Gastrocnemius medialis (tissue), 4 donors: ENCODE data around the gene OLFML2B. TPM values are rescaled to one million over a fixed set of nuclear protein-coding genes. Genes with fewer than 3 reads are reported as not detected.
A peak's percentile ranks its signal among the peaks of the same experiment; 100 is the strongest.

Experiments
- ATAC-seq, 2 donors: fragments of 150-250 bp; one replicate each; pipeline ENCODE4 v1.9.1; 2016
- DNase-seq, 2 donors: peaks; one replicate each; pipeline ENCODE4 v3.0.0-alpha.2; 2019
- H3K27ac ChIP-seq, 4 donors: fragments of 200-600 bp; sonication (generic); 1 replicate in 1 of 4; 2 replicates in 3 of 4; pipeline ENCODE4 v1.5.1; 2016 to 2018; ENCODE audit warnings: mild to moderate bottlenecking in 2 of 4, moderate library complexity in 1 of 4
- H3K27me3 ChIP-seq, 3 donors: fragments of 200-600 bp; sonication (generic) in 2 of 3; 1 replicate in 1 of 3; 2 replicates in 2 of 3; pipeline versions ENCODE4 v1.5.1 to v1.6.0; 2016 to 2019; ENCODE audit warnings: mild to moderate bottlenecking in 1 of 3, moderate library complexity in 1 of 3
- H3K36me3 ChIP-seq, 2 donors: fragments of 200-600 bp; sonication (generic) in 1 of 2; one replicate each; pipeline ENCODE4 v1.5.1; 2017 to 2018
- H3K4me1 ChIP-seq, 2 donors: fragments of 200-600 bp; sonication (generic) in 1 of 2; one replicate each; pipeline ENCODE4 v1.5.1; 2016 to 2017; ENCODE audit warnings: mild to moderate bottlenecking in 2 of 2
- H3K4me3 ChIP-seq, 4 donors: fragments of 200-600 bp; sonication (generic) in 3 of 4; 1 replicate in 1 of 4; 2 replicates in 3 of 4; pipeline ENCODE4 v1.5.1; 2016 to 2019; ENCODE audit warnings: mild to moderate bottlenecking in 2 of 4
- H3K9me3 ChIP-seq, 3 donors: fragments of 200-600 bp; sonication (generic) in 2 of 3; 1 replicate in 1 of 3; 2 replicates in 2 of 3; pipeline ENCODE4 v1.5.1; 2016 to 2019
- POLR2A ChIP-seq, 2 donors: fragments of 450-650 bp; IDR thresholded peaks; one replicate each; pipeline ENCODE4 v1.6.1; 2017; ENCODE audit warnings: antibody characterized with exemption in 2 of 2, mild to moderate bottlenecking in 2 of 2, moderate library complexity in 2 of 2
- in situ Hi-C, 4 donors: fragments of 200-750 bp; cut with MboI; loops; one replicate each; pipeline versions ENCODE4 v1.15.0 to v1.8.0; 2017; ENCODE audit warnings: low sequenced_read_pairs in 4 of 4
- intact Hi-C: fragments of 100-400 bp; cut with DNase I; formaldehyde crosslinking; loops from one replicate; pipeline ENCODE4 v1.15.1; 2023; ENCODE audit warnings: low total_unique reads
- total RNA-seq, 4 donors: library from RNA; depleted of rRNA; stranded (reverse); fragments of >200 nt; gene quantifications; one replicate each; pipeline versions ENCODE4 v1.1.0 to v1.2.3, GENCODE V29; 2016
- TF ChIP-seq, protein P1 (sequence below), 5 experiments: fragments of 450-650 bp in 3 of 5; fragments of 200-600 bp in 2 of 5; sonication (generic) in 2 of 5; IDR thresholded peaks in 4 of 5; conservative IDR thresholded peaks in 1 of 5; 1 replicate in 4 of 5; 2 replicates in 1 of 5; pipeline ENCODE4 v1.5.1; 2016 to 2019; ENCODE audit warnings: antibody characterized with exemption in 5 of 5, mild to moderate bottlenecking in 3 of 5, moderate library complexity in 3 of 5

The OLFML2B gene
- total RNA-seq, 4 donors from 2014 or later = 0.68 to 6.6 (median 2.7) TPM

DNA sequence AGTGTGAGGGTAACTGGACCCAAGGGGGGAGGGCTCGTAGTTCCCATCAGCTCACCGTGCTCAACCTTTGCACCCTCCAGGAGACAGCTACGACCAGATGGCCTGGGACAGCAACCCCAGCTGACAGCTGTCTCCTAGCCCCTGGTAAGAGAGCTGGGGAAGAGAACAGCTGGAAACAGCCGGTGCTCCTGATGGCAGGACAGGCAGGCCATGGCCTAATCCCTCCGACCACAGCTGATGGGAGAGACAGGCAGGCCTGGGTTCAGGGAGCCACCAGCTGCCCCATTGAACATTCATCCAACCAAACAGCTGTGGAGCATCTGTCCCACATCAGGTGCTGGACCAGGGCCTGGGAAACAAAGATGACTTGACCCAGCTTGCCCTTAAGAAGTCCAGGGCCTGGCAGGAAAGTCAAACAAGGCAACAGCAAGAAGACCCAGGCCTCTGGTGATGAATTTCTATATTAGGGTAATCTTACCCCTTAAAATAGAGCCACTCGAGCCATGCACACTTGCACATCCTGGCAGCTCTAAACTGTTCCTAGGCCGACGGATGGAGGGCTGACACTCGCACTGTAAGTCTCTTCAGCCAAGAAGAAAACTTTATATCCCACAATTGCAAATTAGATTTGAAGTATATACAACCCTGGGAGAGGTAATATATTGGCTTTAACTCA, 12.2 kb downstream of the OLFML2B start:
- peak; percentile 32 to 49 for ATAC-seq
- Histone ChIP-seq H3K4me3 (no peak overlapping the region), H3K4me1 (peaks cover 6 to 16% of the 10 kb centered on the region in 2 donors), H3K36me3 (no peaks in the 10 kb centered on the region), H3K27ac (no peak overlapping the region), H3K27me3 (peaks cover 0 to 3% (median 0%) of the 10 kb centered on the region in 3 donors), H3K9me3 (peaks cover 0 to 8% (median 0%) of the 10 kb centered on the region in 3 donors)
- in situ Hi-C loops = no loop called here
- TF ChIP-seq, protein P1, sequence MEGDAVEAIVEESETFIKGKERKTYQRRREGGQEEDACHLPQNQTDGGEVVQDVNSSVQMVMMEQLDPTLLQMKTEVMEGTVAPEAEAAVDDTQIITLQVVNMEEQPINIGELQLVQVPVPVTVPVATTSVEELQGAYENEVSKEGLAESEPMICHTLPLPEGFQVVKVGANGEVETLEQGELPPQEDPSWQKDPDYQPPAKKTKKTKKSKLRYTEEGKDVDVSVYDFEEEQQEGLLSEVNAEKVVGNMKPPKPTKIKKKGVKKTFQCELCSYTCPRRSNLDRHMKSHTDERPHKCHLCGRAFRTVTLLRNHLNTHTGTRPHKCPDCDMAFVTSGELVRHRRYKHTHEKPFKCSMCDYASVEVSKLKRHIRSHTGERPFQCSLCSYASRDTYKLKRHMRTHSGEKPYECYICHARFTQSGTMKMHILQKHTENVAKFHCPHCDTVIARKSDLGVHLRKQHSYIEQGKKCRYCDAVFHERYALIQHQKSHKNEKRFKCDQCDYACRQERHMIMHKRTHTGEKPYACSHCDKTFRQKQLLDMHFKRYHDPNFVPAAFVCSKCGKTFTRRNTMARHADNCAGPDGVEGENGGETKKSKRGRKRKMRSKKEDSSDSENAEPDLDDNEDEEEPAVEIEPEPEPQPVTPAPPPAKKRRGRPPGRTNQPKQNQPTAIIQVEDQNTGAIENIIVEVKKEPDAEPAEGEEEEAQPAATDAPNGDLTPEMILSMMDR (IDR thresholded peaks at IDR 0.05 in 4 of 5, conservative IDR thresholded peaks at IDR 0.05 in 1 of 5) = no peak
- TF ChIP-seq POLR2A (IDR thresholded peaks at IDR 0.05) = no peak
- peak in 1 of 2 donors; percentile 33 for DNase-seq
- intact Hi-C loops = no loop called here

DNA sequence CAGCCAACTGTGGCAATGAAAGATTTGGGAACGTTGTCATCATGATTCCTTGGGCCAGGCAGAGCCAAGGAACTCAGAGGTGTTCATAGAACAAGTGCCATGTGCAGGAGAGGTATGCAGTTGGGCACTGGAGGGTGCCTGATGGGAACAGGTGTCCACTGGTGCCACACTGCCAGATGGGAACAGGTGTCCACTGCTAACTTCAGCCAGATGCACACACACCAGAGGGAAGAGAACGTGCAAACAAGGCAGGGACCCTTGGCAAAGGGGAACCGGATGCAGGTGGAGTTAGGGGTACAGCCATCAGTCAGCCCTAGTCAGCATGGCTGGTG, 13.5 kb downstream of the OLFML2B start:
- TF ChIP-seq, protein P1 (IDR thresholded peaks at IDR 0.05 in 4 of 5, conservative IDR thresholded peaks at IDR 0.05 in 1 of 5) = no peak
- TF ChIP-seq POLR2A (IDR thresholded peaks at IDR 0.05) = no peak
- no peaks in the 10 kb centered on the region for H3K36me3 ChIP-seq
- intact Hi-C loops (no loop called here), in situ Hi-C loops (no loop called here)
- H3K27ac ChIP-seq = no peak overlapping the region
- peak; percentile 8 to 53 for ATAC-seq
- DNase-seq = no peak
- peaks cover 6 to 16% of the 10 kb centered on the region in 2 donors for H3K4me1 ChIP-seq
- peaks cover 0 to 8% (median 0%) of the 10 kb centered on the region in 3 donors for H3K9me3 ChIP-seq
- no peaks in the 10 kb centered on the region for H3K27me3 ChIP-seq
- H3K4me3 ChIP-seq = no peak overlapping the region

DNA sequence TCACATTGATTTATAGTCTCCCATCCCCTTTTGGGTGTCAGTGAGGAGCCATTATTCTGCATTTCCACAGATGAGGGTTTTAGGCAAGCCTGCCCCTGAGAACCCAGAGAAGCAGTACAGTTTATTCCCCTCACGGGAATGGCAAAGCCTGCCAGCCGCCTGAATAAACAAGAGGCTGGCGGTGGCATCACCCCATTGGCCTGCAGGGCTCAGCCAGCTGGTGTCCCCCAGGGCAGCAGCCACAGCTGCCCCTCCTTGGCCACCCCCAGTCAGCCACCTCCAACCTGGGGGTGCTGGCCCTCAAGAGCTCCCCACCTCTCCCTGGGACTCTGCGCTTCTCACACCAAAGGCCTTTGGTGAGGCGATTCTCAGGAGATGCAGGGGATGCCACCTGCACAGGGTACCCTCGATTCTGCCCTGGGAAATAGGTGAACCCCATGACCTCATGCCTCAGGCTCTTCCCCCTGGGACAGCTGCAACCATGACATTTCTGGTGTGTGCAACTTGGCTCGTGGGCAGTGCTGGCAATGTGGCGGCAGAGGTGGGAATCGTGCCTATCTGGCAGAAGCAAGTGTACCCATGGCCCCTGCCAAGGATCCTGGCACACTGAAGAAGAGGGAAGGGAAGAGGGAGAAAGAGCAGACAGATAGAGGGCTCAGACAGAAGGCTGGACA, 14.0 kb downstream of the OLFML2B start:
- intact Hi-C loops (no loop called here), in situ Hi-C loops (no loop called here)
- peaks cover 6 to 16% of the 10 kb centered on the region in 2 donors for H3K4me1 ChIP-seq
- H3K36me3 ChIP-seq = no peaks in the 10 kb centered on the region
- no peak overlapping the region for H3K4me3 ChIP-seq
- DNase-seq (peak in 1 of 2 donors; percentile 34), ATAC-seq (peak; percentile 30 to 76)
- TF ChIP-seq, protein P1 (IDR thresholded peaks at IDR 0.05 in 4 of 5, conservative IDR thresholded peaks at IDR 0.05 in 1 of 5) = no peak
- no peak for TF ChIP-seq POLR2A (IDR thresholded peaks at IDR 0.05)
- H3K27ac ChIP-seq = peak overlapping the region in 1 of 4 donors; percentile 31
- H3K27me3 ChIP-seq = peaks cover 0 to under 1% (median 0%) of the 10 kb centered on the region in 3 donors
- peaks cover 0 to 8% (median 0%) of the 10 kb centered on the region in 3 donors for H3K9me3 ChIP-seq

DNA sequence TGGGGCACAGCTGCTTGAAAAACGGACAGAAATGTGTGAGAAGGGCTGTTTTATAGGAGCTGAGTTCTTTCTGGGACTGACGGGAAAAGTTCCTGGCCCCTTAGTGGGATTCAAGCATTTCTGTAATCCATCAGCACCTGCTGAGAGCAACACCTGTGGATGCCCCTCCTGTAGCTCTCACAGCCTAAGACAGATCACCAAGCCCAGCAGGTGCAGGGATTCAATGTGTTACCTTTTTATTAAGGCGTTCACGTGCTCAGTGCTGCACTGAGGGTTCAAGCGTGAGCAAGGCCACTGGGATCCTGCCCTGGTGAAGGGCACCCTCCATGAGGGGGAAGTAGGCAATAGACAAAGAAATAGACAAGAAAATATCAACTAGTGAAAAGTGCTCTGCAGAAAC, 14.9 kb downstream of the OLFML2B start:
- Histone ChIP-seq H3K27ac (no peak overlapping the region), H3K4me3 (no peak overlapping the region), H3K27me3 (peaks cover 0 to 2% (median 0%) of the 10 kb centered on the region in 3 donors), H3K4me1 (peaks cover 14 to 22% of the 10 kb centered on the region in 2 donors), H3K36me3 (no peaks in the 10 kb centered on the region), H3K9me3 (peaks cover 0 to 8% (median 0%) of the 10 kb centered on the region in 3 donors)
- intact Hi-C loops = no loop called here
- TF ChIP-seq POLR2A (IDR thresholded peaks at IDR 0.05) = no peak
- TF ChIP-seq, protein P1 (IDR thresholded peaks at IDR 0.05 in 4 of 5, conservative IDR thresholded peaks at IDR 0.05 in 1 of 5) = no peak
- no peak for DNase-seq
- ATAC-seq = no peak
- in situ Hi-C loops = no loop called here
